Endothelial cell of umbilical vein (primary cell): ENCODE data around the gene PASD1. TPM values are rescaled to one million over a fixed set of nuclear protein-coding genes. Genes with fewer than 3 reads are reported as not detected.

Experiments
- BruUV-seq: library from RNA; stranded (reverse); fragments of 400-500 nt; replicated peaks from 2 replicates; lab custom pipeline; 2021; lab: Mats Ljungman, UMichigan
- CTCF ChIA-PET: fragments of 300-600, 350-600 bp; sonication (Branson Sonifier 250); formaldehyde crosslinking; loops from one replicate; lab custom pipeline; 2021; ENCODE audit warnings: antibody characterized with exemption, inconsistent platforms; lab: Charles Lee
- POLR2A ChIA-PET: fragments of 300-600, 350-600 bp; sonication (Branson Sonifier 250); formaldehyde crosslinking; loops from one replicate; lab custom pipeline; 2021; ENCODE audit warnings: antibody characterized with exemption, inconsistent platforms; lab: Charles Lee
- DNase-seq: peaks from one replicate; pipeline ENCODE4 v3.0.0-alpha.2; 2011; ENCODE audit warnings: low read depth, low spot score
- FAIRE-seq: peaks from 2 replicates; lab custom pipeline; 2011; peaks lifted over from hg19 to GRCh38; lab: Jason Lieb, UNC
- H2AFZ ChIP-seq: 2 replicates; pipeline ENCODE4 v1.6.0; 2012; ENCODE audit warnings: low read depth, low read length, control low read depth, inconsistent platforms
- H3K27ac ChIP-seq: 2 replicates; pipeline ENCODE4 v1.5.1; 2011; ENCODE audit warnings: low read depth, mild to moderate bottlenecking, control low read depth, low read length, moderate library complexity; ENCODE audit not compliant: insufficient read depth
- H3K27me3 ChIP-seq, 2 experiments: 2 replicates each; pipeline versions ENCODE4 v1.6.0 to v1.6.1; 2011; ENCODE audit warnings: low read length in 2 of 2, mixed read lengths in 1 of 2; ENCODE audit not compliant: control insufficient read depth in 2 of 2, insufficient read depth in 2 of 2
- H3K36me3 ChIP-seq, 2 experiments: 2 replicates in 1 of 2; 3 replicates in 1 of 2; pipeline ENCODE4 v1.5.1; 2011; ENCODE audit warnings: low read length in 2 of 2, mild to moderate bottlenecking in 1 of 2, moderate library complexity in 1 of 2; ENCODE audit not compliant: control insufficient read depth in 2 of 2, insufficient read depth in 2 of 2; ENCODE audit errors: extremely low read depth in 1 of 2
- H3K4me1 ChIP-seq: 3 replicates; pipeline ENCODE4 v1.5.1; 2011; ENCODE audit warnings: mild to moderate bottlenecking, low read length; ENCODE audit not compliant: control insufficient read depth, insufficient read depth; ENCODE audit errors: extremely low read depth
- H3K4me2 ChIP-seq: 2 replicates; pipeline ENCODE4 v1.6.1; 2011; ENCODE audit warnings: low read length, control low read depth, mixed read lengths; ENCODE audit not compliant: insufficient read depth
- H3K4me3 ChIP-seq, 3 experiments: fragments of 200-600 bp in 1 of 3; sonication (generic), shearing (Covaris generic) in 1 of 3; replicated peaks in 1 of 3; 2 replicates each; pipeline ENCODE4 v1.5.1; 2011 to 2016; ENCODE audit warnings: control low read depth in 3 of 3, low read length in 3 of 3, mild to moderate bottlenecking in 2 of 3, inconsistent platforms in 1 of 3, low read depth in 1 of 3, moderate library complexity in 1 of 3; ENCODE audit not compliant: insufficient read depth in 1 of 3
- H3K79me2 ChIP-seq: 2 replicates; pipeline ENCODE4 v1.6.0; 2012; ENCODE audit warnings: low read length, inconsistent platforms; ENCODE audit not compliant: control insufficient read depth, insufficient read depth
- H3K9ac ChIP-seq: replicated peaks from 2 replicates; pipeline ENCODE3; 2011; ENCODE audit warnings: low read length, control low read depth; ENCODE audit not compliant: insufficient read depth; ENCODE audit errors: extremely low read depth
- H3K9me1 ChIP-seq: replicated peaks from 3 replicates; pipeline ENCODE4 v1.6.0; 2011; ENCODE audit warnings: mild to moderate bottlenecking, low read length; ENCODE audit not compliant: control insufficient read depth, insufficient read depth; ENCODE audit errors: extremely low read depth
- H3K9me3 ChIP-seq: replicated peaks from 2 replicates; pipeline ENCODE4 v1.5.1; 2012; ENCODE audit warnings: low read length, inconsistent platforms; ENCODE audit not compliant: control insufficient read depth, insufficient read depth
- H4K20me1 ChIP-seq: replicated peaks from 2 replicates; pipeline ENCODE3; 2011; ENCODE audit warnings: mild to moderate bottlenecking, low read length; ENCODE audit not compliant: control insufficient read depth, insufficient read depth; ENCODE audit errors: extremely low read depth
- CTCF ChIP-seq, 2 donors: IDR thresholded peaks; 1 replicate in 1 of 2; 2 replicates in 1 of 2; pipeline ENCODE4 v1.5.1; 2011; ENCODE audit warnings: low read length in 2 of 2, mild to moderate bottlenecking in 2 of 2, moderate library complexity in 2 of 2, control low read depth in 1 of 2, inconsistent platforms in 1 of 2, low read depth in 1 of 2; ENCODE audit not compliant: insufficient read depth in 1 of 2; ENCODE audit errors: extremely low read depth in 1 of 2
- EZH2 ChIP-seq: IDR thresholded peaks from 2 replicates; pipeline ENCODE4 v1.6.1; 2012; ENCODE audit warnings: borderline replicate concordance, low read depth, mild to moderate bottlenecking, moderate library complexity, low read length, inconsistent platforms; ENCODE audit not compliant: severe bottlenecking
- FOS ChIP-seq: IDR thresholded peaks from 2 replicates; pipeline ENCODE4 v1.6.1; 2011; ENCODE audit warnings: mild to moderate bottlenecking, low read length, moderate library complexity, borderline replicate concordance; ENCODE audit not compliant: insufficient read depth
- GATA2 ChIP-seq: IDR thresholded peaks from 2 replicates; pipeline ENCODE4 v1.7.0; 2011; ENCODE audit warnings: low read depth, mild to moderate bottlenecking, moderate library complexity, mixed read lengths, low read length; ENCODE audit not compliant: insufficient read length, insufficient read depth
- JUN ChIP-seq: IDR thresholded peaks from 2 replicates; pipeline ENCODE4 v1.6.1; 2011; ENCODE audit warnings: borderline replicate concordance, low read depth; ENCODE audit not compliant: insufficient read length, insufficient read depth
- MAX ChIP-seq: IDR thresholded peaks from 2 replicates; pipeline ENCODE4 v1.6.1; 2011; ENCODE audit not compliant: insufficient read depth, insufficient read length
- MYC ChIP-seq: IDR thresholded peaks from one replicate; pipeline ENCODE4 v1.6.1; 2011; ENCODE audit warnings: mild to moderate bottlenecking, low read depth, low read length
- POLR2A ChIP-seq: IDR thresholded peaks from 2 replicates; pipeline ENCODE4 v1.6.1; 2012; ENCODE audit warnings: low read depth, mild to moderate bottlenecking, control low read depth, low read length
- POLR2AphosphoS5 ChIP-seq: IDR thresholded peaks from 2 replicates; pipeline ENCODE4 v1.6.1; 2012; ENCODE audit warnings: low read depth, mild to moderate bottlenecking, control low read depth, low read length, moderate library complexity; ENCODE audit not compliant: insufficient read depth
- dilution Hi-C: fragments of 300-500 bp; cut with MboI; formaldehyde crosslinking; loops from one replicate; pipeline ENCODE4 v1.15.0; 2019; ENCODE audit warnings: low sequenced_read_pairs; ENCODE audit not compliant: extremely low pct_ligation_motif_present
- intact Hi-C: fragments of 100-400 bp; cut with micrococcal nuclease; formaldehyde crosslinking; loops from one replicate; pipeline ENCODE4 v1.10.0; 2022
- polyA plus RNA-seq, 4 experiments: library from polyadenylated mRNA; depleted of rRNA in 3 of 4; stranded (reverse) in 3 of 4; unstranded in 1 of 4; fragments of >200 nt; gene quantifications; 2 replicates each; pipeline versions ENCODE4 v1.2.1 to v1.2.3, GENCODE V29; 2011 to 2012; ENCODE audit warnings: missing spikeins in 1 of 4
- total RNA-seq: library from RNA; stranded (reverse); gene quantifications from 2 replicates; pipeline ENCODE4 v1.2.3, GENCODE V29; 2021

The PASD1 gene
- total and polyA plus RNA-seq, 2 donors (not counting 3 experiments of a cell fraction or from before 2014, with no cell fraction given), result not detected

GRCh38 chrX:151516538-151517187 is 46.8 kb upstream of the PASD1 start:
- DNase-seq (no peak), FAIRE-seq (no peak)
- no peaks in the 10 kb centered on the region for H3K9me3 ChIP-seq
- no peak overlapping the region for H3K4me3 ChIP-seq
- no peaks in the 10 kb centered on the region for H3K4me1 ChIP-seq
- POLR2A ChIA-PET, result no interaction called here
- intact Hi-C loops (no loop called here), dilution Hi-C loops (no loop called here)
- CTCF ChIA-PET, result no interaction called here
- no peaks in the 10 kb centered on the region for H4K20me1 ChIP-seq
- no peaks in the 10 kb centered on the region for H3K36me3 ChIP-seq
- no peak for TF ChIP-seq FOS
- TF ChIP-seq POLR2AphosphoS5, result no peak
- no peak for TF ChIP-seq MYC
- TF ChIP-seq EZH2, result no peak
- no peak for TF ChIP-seq CTCF (IDR thresholded peaks at IDR 0.05; ENCODE audit: extremely low read depth in 1 of 2, insufficient read depth in 1 of 2, low read depth in 1 of 2, low read length in 2 of 2)
- TF ChIP-seq JUN, result no peak
- TF ChIP-seq POLR2A, result no peak
- no peak for TF ChIP-seq GATA2
- TF ChIP-seq MAX, result no peak
- no peak overlapping the region for H3K27ac ChIP-seq
- H3K27me3 ChIP-seq, result no peaks in the 10 kb centered on the region
- H3K9me1 ChIP-seq, result no peaks in the 10 kb centered on the region
- no peak overlapping the region for H3K4me2 ChIP-seq
- BruUV-seq, result no TSS peak
- H2AFZ ChIP-seq, result no peak overlapping the region
- H3K79me2 ChIP-seq, result no peaks in the 10 kb centered on the region
- no peak overlapping the region for H3K9ac ChIP-seq
